Muscle of leg (tissue), 11 donors: Measurements from ENCODE around the gene FBXL7. TPM values are rescaled to one million over a fixed set of nuclear protein-coding genes. Genes with fewer than 3 reads are reported as not detected.

Experiments
- DNase-seq: peaks from one replicate; pipeline ENCODE4 v3.0.0; 2013
- H3K27ac ChIP-seq: one replicate; pipeline ENCODE4 v1.5.1; 2013; ENCODE audit warnings: mild to moderate bottlenecking, low read length, control low read depth
- H3K27me3 ChIP-seq: one replicate; pipeline ENCODE4 v1.6.1; 2013; ENCODE audit warnings: low read length; ENCODE audit not compliant: control insufficient read depth, insufficient read depth
- H3K36me3 ChIP-seq: one replicate; pipeline ENCODE4 v1.6.1; 2013; ENCODE audit warnings: low read length; ENCODE audit not compliant: control insufficient read depth, insufficient read depth
- H3K4me1 ChIP-seq: one replicate; pipeline ENCODE4 v1.6.1; 2013; ENCODE audit warnings: low read length; ENCODE audit not compliant: control insufficient read depth, insufficient read depth
- H3K4me3 ChIP-seq: one replicate; pipeline ENCODE4 v1.5.1; 2013; ENCODE audit warnings: low read length, control low read depth
- H3K9me3 ChIP-seq: replicated peaks from 2 replicates; pipeline ENCODE4 v1.6.1; 2013; ENCODE audit warnings: low read depth, low read length; ENCODE audit not compliant: control insufficient read depth
- WGBS: methylation state at CpG from one replicate; pipeline ENCODE4 v1.1.5; 2013; ENCODE audit warnings: missing lambda C conversion rate; ENCODE audit not compliant: insufficient coverage; 5-methylcytosine and 5-hydroxymethylcytosine counted together
- polyA plus RNA-seq, 8 donors: library from polyadenylated mRNA; unstranded; fragments of 120-200 nt; gene quantifications; one replicate each; pipeline versions ENCODE4 v1.2.1 to v1.2.3, GENCODE V29; 2013; ENCODE audit warnings: inconsistent platforms in 1 of 8, low replicate concordance in 1 of 8; ENCODE audit not compliant: insufficient read length in 8 of 8, insufficient read depth in 1 of 8
- total RNA-seq: library from RNA; stranded (reverse); fragments of 120-200 nt; gene quantifications from one replicate; pipeline ENCODE4 v1.2.4, GENCODE V29; 2013

Gene FBXL7
- total and polyA plus RNA-seq, 9 donors: 9.0 to 26.1 (median 21.5) TPM

DNA sequence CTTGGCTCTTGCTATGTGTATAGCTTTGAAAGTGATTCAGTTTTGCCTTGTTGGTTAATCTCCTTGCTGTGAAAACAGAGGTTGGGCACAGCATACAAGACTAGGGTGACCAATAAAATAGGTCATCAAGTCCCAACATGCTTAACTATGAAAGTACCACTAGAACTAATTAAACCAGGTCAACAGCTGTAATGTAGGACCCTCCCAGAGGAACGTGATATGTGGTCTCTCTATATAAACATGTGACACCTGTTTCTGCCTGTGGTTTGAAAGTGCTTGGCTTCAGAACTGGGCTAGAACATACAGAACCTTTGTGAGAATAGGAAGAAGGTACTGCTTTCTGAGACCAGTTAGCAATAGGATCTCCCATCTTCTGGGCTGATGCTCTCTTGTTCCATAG is 297.1 kb downstream of the FBXL7 start:
- no peak overlapping the region for H3K4me3 ChIP-seq
- H3K27me3 ChIP-seq: no peaks in the 10 kb centered on the region
- H3K36me3 ChIP-seq: no peaks in the 10 kb centered on the region
- H3K27ac ChIP-seq: no peak overlapping the region
- WGBS: no CpG with 5 or more reads among the region's 1 CpG
- DNase-seq: no peak
- H3K4me1 ChIP-seq: no peaks in the 10 kb centered on the region
- H3K9me3 ChIP-seq: peaks cover 3% of the 10 kb centered on the region

DNA sequence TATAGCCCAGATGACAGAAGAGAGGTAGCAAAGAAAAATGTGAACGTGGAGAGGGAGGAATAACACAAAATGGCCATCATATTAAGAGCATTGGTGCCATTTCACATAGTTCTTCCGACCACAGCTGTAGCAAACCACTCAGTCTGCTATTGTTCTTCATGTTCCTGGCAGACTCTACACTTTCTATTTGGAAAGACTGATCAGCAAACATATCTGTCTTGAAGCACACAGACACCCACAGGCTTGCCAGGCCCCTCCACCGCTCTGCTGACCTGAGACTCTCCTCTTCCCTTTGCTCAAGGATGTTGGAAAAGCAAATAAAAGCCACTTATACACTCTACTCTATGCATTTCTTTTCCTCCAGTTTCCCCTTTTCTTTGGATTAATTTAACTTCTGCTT is 298.0 kb downstream of the FBXL7 start:
- Histone ChIP-seq H3K9me3 (peaks cover 3% of the 10 kb centered on the region), H3K36me3 (no peaks in the 10 kb centered on the region), H3K27me3 (no peaks in the 10 kb centered on the region), H3K4me3 (no peak overlapping the region), H3K4me1 (no peaks in the 10 kb centered on the region), H3K27ac (no peak overlapping the region)
- 31% methylated on average over 2 of the region's 3 CpGs for WGBS
- peak; percentile 78 for DNase-seq

DNA sequence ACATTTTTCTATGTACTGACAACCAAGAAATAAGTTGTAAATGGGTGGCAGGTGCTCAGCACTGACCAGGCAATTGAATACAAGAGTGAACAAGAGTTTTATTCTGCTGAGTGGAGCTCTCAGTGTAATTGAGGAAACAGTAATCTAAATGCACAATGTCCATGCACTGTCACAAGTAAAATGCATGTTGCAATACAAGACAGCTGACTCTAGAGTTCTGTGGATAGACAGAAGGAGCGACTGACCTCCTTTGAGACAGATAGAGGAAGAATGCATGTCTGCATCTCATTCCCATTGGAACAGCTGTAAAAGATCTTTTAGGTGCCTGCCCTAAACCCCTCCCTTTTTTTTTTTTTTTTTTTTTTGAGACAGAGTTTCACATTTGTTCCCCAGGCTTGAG is 299.0 kb downstream of the FBXL7 start:
- Histone ChIP-seq H3K36me3 (no peaks in the 10 kb centered on the region), H3K9me3 (peaks cover 4% of the 10 kb centered on the region), H3K27ac (no peak overlapping the region), H3K4me3 (no peak overlapping the region), H3K27me3 (no peaks in the 10 kb centered on the region), H3K4me1 (no peaks in the 10 kb centered on the region)
- no peak for DNase-seq
- WGBS: no CpG with 5 or more reads among the region's 1 CpG

DNA sequence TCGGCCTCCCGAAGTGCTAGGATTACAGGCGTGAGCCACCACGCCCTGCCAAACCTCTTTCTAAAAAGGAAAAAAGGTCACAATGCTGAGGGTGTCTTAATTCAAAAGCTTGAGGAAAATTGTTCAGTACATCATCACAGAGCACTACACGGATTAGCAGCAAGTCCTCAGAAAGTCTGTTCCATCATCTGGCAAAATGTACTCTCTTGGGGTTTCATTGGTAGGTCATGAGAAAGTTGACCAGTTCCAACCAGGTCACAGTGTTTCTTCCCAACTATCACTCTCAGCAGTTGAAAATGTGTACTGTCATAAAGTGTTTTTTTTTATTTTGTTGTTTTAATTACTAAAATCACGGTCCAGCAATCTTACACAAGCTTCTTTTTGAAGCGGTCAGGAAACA is 299.6 kb downstream of the FBXL7 start:
- no peak for DNase-seq
- 57% methylated on average over 1 of the region's 7 CpGs for WGBS

DNA sequence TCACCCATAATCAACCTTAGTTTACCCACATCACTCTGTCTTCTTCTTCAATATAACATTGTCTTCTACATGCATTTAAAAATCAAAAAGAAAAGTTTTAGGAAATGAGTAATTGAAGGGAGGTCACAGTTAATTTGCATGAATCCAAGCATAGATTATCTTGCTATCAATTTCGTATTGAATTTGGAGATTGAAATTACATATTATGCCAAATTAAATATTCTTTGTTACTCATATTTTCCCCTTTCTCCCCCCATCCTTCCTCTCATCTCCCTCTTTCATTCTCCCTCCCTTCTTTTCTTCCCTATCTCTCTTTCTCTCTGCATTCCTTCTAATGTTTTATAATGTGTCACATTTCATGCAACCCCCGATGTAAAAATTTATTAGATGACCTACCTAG is 303.3 kb downstream of the FBXL7 start:
- WGBS: no CpG with 5 or more reads among the region's 2 CpGs

More for the DNA sequence above, 299.6 kb downstream of the FBXL7 start:
- H3K9me3 ChIP-seq: peaks cover 10% of the 10 kb centered on the region
- no peaks in the 10 kb centered on the region for H3K4me1 ChIP-seq
- H3K36me3 ChIP-seq: no peaks in the 10 kb centered on the region
- H3K27me3 ChIP-seq: no peaks in the 10 kb centered on the region
- H3K27ac ChIP-seq: no peak overlapping the region
- H3K4me3 ChIP-seq: no peak overlapping the region

DNA sequence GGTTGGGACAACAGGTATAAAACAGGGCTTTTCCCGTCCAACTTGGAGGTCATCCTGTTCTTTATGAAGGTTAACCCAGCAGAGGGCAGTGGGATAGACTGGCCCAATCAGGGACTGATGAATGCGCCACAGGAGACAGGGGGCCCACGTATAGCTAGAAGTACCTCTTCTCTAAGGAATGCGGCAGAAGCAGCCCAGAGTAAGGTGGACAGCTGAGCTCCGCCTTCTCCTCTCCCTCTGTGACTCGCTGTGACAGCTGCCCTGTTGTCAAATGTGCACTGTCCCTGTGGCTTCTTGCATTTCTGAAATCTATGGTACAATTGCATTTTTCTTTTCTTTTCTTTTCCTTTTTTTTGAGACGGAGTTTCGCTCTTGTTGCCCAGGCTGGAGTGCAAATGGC is 306.6 kb downstream of the FBXL7 start:
- H3K36me3 ChIP-seq: no peaks in the 10 kb centered on the region
- no peak overlapping the region for H3K4me3 ChIP-seq
- H3K4me1 ChIP-seq: peaks cover 9% of the 10 kb centered on the region
- DNase-seq: no peak
- no peak overlapping the region for H3K27ac ChIP-seq
- H3K27me3 ChIP-seq: no peaks in the 10 kb centered on the region
- H3K9me3 ChIP-seq: peaks cover 11% of the 10 kb centered on the region
- WGBS: 85% methylated on average over 6 of the region's 8 CpGs

More for the DNA sequence above, 303.3 kb downstream of the FBXL7 start:
- Histone ChIP-seq H3K4me1 (peaks cover 6% of the 10 kb centered on the region), H3K4me3 (no peak overlapping the region), H3K27me3 (no peaks in the 10 kb centered on the region), H3K27ac (no peak overlapping the region), H3K9me3 (peaks cover 11% of the 10 kb centered on the region), H3K36me3 (no peaks in the 10 kb centered on the region)
- DNase-seq: no peak

DNA sequence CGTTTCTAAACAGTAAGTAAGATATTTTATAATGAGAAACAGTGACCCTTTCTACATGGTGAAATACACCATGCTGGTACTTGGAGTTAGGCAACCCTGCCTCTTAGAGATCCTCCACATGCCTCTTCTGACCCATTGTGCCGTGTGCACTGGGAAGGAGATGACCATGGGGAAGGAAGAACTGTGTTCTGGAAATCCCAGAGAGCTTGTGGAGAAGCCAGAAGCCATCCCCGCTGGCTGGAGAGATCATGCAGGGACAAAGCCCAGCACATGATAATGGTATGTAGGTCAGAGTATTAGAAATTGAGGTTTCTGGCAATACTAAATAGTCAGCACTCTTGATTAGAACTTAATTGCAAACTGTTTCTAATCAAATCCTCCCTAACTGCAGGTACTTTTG is 307.3 kb downstream of the FBXL7 start:
- H3K4me3 ChIP-seq: no peak overlapping the region
- no peak for DNase-seq
- no peak overlapping the region for H3K27ac ChIP-seq
- peaks cover 9% of the 10 kb centered on the region for H3K4me1 ChIP-seq
- no peaks in the 10 kb centered on the region for H3K36me3 ChIP-seq
- H3K27me3 ChIP-seq: no peaks in the 10 kb centered on the region
- WGBS: no CpG with 5 or more reads among the region's 3 CpGs
- peaks cover 11% of the 10 kb centered on the region for H3K9me3 ChIP-seq

DNA sequence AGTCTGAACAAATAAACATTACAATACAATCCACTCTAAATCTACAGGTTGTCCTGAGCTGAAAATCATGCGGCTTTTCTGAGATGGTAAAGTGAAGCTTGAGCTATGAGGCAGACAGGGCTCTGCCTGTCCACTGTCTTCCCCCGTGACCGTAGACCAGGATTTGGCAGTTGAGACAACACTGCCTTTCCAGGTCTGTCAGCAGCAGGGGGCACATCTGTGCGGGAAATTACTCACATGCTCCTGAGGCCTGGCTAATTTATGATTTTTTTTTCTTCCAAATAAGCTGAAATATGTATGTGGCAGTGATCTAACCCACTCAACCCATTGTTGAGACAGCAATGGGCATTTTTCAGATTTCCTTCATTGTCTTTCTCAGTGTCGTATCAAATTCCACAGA is 307.9 kb downstream of the FBXL7 start:
- H3K4me3 ChIP-seq: no peak overlapping the region
- H3K9me3 ChIP-seq: peaks cover 11% of the 10 kb centered on the region
- no peaks in the 10 kb centered on the region for H3K36me3 ChIP-seq
- no peaks in the 10 kb centered on the region for H3K27me3 ChIP-seq
- DNase-seq: peak; percentile 71
- H3K27ac ChIP-seq: no peak overlapping the region
- H3K4me1 ChIP-seq: peaks cover 9% of the 10 kb centered on the region
- 27% methylated on average over 2 of the region's 5 CpGs for WGBS

DNA sequence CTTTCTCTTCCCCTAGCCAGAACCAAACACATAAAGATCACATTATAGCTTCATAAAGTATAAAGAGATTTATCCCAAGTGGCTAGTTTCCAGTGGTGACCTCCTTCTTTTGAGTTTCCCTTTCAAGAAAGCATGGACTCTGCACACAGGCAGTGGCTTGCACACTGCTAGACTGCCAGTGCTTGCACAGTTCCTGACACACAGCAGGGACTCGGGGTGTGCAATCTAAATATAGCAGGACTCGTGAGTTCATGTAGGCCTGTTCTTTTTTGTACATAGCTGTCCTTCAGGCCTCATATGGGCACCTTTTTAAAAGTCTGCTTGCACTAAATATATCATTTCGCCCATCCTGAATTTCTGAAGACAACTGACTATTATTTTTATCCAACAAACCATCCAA is 308.6 kb downstream of the FBXL7 start:
- no peak overlapping the region for H3K27ac ChIP-seq
- 80% methylated on average over 2 of the region's 3 CpGs for WGBS
- peaks cover 11% of the 10 kb centered on the region for H3K9me3 ChIP-seq
- peaks cover 9% of the 10 kb centered on the region for H3K4me1 ChIP-seq
- H3K36me3 ChIP-seq: no peaks in the 10 kb centered on the region
- H3K27me3 ChIP-seq: no peaks in the 10 kb centered on the region
- H3K4me3 ChIP-seq: no peak overlapping the region
- no peak for DNase-seq

DNA sequence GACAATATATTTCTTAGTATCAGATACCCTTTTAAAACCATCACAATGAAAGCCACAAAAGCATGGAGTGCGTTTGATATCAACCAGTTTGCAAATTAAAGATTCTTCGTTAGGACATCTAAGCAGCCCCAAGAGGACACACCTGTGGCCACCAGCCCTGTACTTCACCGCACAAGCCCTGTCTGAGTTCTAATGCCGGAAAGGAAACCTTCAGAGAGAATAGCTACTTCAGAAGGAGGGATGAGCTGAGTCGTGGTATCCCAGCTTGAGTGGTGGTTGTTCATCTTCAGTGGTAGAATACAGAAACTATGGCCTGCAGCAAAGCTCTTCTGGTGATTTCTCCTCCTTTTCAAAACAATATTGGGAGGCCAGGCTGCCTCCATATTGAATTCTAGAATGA is 319.6 kb downstream of the FBXL7 start:
- H3K9me3 ChIP-seq: no peaks in the 10 kb centered on the region
- no peaks in the 10 kb centered on the region for H3K4me1 ChIP-seq
- no peaks in the 10 kb centered on the region for H3K36me3 ChIP-seq
- H3K4me3 ChIP-seq: no peak overlapping the region
- DNase-seq: no peak
- WGBS: 82% methylated on average over 5 of the region's 5 CpGs
- H3K27me3 ChIP-seq: no peaks in the 10 kb centered on the region
- no peak overlapping the region for H3K27ac ChIP-seq

DNA sequence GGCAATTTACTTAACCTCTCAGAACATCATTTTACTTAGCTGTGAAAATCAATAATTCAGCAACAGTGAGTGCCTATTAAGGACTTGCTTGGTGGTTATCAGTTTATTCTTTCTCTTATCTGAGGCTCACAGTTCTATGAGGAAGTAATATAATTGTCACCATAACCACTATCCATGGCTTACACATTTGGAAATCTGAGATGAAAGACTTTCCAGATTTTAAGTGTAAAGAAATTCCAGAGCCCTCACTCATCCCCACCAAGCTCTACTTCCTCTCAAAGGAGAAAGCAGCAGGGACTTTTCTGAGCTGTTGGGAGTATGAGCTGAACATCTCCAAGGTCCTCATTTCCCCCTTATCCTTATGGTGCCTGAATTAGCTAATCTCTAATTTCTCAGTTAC is 321.5 kb downstream of the FBXL7 start:
- DNase-seq: no peak
- Histone ChIP-seq H3K27ac (no peak overlapping the region), H3K27me3 (no peaks in the 10 kb centered on the region), H3K4me1 (no peaks in the 10 kb centered on the region), H3K9me3 (no peaks in the 10 kb centered on the region), H3K4me3 (no peak overlapping the region), H3K36me3 (no peaks in the 10 kb centered on the region)
